Coronary artery (tissue), 2 donors: ENCODE results near the gene PRPF40B.
A peak's percentile ranks its signal among the peaks of the same experiment; 100 is the strongest.

Source experiments
- DNase-seq: peaks from one replicate; pipeline ENCODE4 v3.0.0-alpha.2; 2017; ENCODE audit warnings: low spot score
- H3K27ac ChIP-seq, 2 donors: fragments of 200-600 bp; sonication (generic); one replicate each; pipeline ENCODE4 v1.5.1; 2016 to 2019
- H3K4me3 ChIP-seq: fragments of 200-600 bp; sonication (generic); 2 replicates; pipeline ENCODE4 v1.5.1; 2016; ENCODE audit warnings: mild to moderate bottlenecking, moderate library complexity
- CTCF ChIP-seq: fragments of 200-600 bp; sonication (generic); IDR thresholded peaks from one replicate; pipeline ENCODE4 v1.5.1; 2019; ENCODE audit warnings: antibody characterized with exemption

Gene PRPF40B

GRCh38 chr12:49612210-49612609 lies 11.2 kb upstream of the PRPF40B start:
- no peak for DNase-seq
- no peak overlapping the region for H3K27ac ChIP-seq
- TF ChIP-seq CTCF: no peak
- no peak overlapping the region for H3K4me3 ChIP-seq

- no peak for DNase-seq
Observed at GRCh38 chr12:49615725-49616124, 7.6 kb upstream of the PRPF40B start.

GRCh38 chr12:49616533-49617219 lies 6.7 kb upstream of the PRPF40B start:
- H3K4me3 ChIP-seq: no peak overlapping the region
- H3K27ac ChIP-seq: no peak overlapping the region
- no peak for TF ChIP-seq CTCF
- DNase-seq: no peak

More at GRCh38 chr12:49615725-49616124, 7.6 kb upstream of the PRPF40B start:
- Histone ChIP-seq H3K4me3 (no peak overlapping the region), H3K27ac (no peak overlapping the region)
- TF ChIP-seq CTCF: no peak

GRCh38 chr12:49618576-49618975 lies 4.8 kb upstream of the PRPF40B start:
- TF ChIP-seq CTCF: no peak
- no peak overlapping the region for H3K4me3 ChIP-seq
- DNase-seq: no peak
- no peak overlapping the region for H3K27ac ChIP-seq

GRCh38 chr12:49619286-49619685 lies 4.1 kb upstream of the PRPF40B start:
- TF ChIP-seq CTCF: no peak
- no peak overlapping the region for H3K27ac ChIP-seq
- H3K4me3 ChIP-seq: no peak overlapping the region
- DNase-seq: no peak

GRCh38 chr12:49621651-49622500 lies 1.5 kb upstream of the PRPF40B start:
- Histone ChIP-seq H3K4me3 (peak overlapping the region; percentile 75), H3K27ac (peak overlapping the region; percentile 88 to 93)
- DNase-seq: peak; percentile 72
- TF ChIP-seq CTCF: no peak
